HepG2 (cell line): Measurements from ENCODE around the gene THBS4. TPM values are rescaled to one million over a fixed set of nuclear protein-coding genes. Genes with fewer than 3 reads are reported as not detected.

Experiments
- AHDC1 ChIP-seq: sonication (generic); formaldehyde crosslinking; IDR thresholded peaks from 2 replicates; pipeline ENCODE4 v1.5.1; 2020; ENCODE audit warnings: mild to moderate bottlenecking, missing genetic modification reagents, borderline replicate concordance
- DZIP1 ChIP-seq: sonication (generic); formaldehyde crosslinking; IDR thresholded peaks from 2 replicates; pipeline ENCODE4 v1.5.0; 2020; ENCODE audit warnings: mild to moderate bottlenecking, missing genetic modification reagents
- GMEB1 ChIP-seq: sonication (generic); formaldehyde crosslinking; IDR thresholded peaks from 2 replicates; pipeline ENCODE4 v1.5.1; 2020; ENCODE audit warnings: missing genetic modification reagents, mild to moderate bottlenecking, borderline replicate concordance
- HMG20A ChIP-seq: IDR thresholded peaks from 2 replicates; pipeline ENCODE4 v1.6.1; 2016; ENCODE audit warnings: borderline replicate concordance
- NAIF1 ChIP-seq: sonication (generic); formaldehyde crosslinking; IDR thresholded peaks from 2 replicates; pipeline ENCODE4 v1.5.0; 2020; ENCODE audit warnings: mild to moderate bottlenecking, missing genetic modification reagents, borderline replicate concordance
- PITX1 ChIP-seq: sonication (generic); formaldehyde crosslinking; IDR thresholded peaks from 2 replicates; pipeline ENCODE4 v1.5.1; 2020; ENCODE audit warnings: mild to moderate bottlenecking, missing genetic modification reagents
- POGZ ChIP-seq: sonication (generic); formaldehyde crosslinking; IDR thresholded peaks from 2 replicates; pipeline ENCODE4 v1.4.0; 2020; ENCODE audit warnings: mild to moderate bottlenecking, missing genetic modification reagents
- RFX1 ChIP-seq: fragments of 450-650 bp; IDR thresholded peaks from 2 replicates; pipeline ENCODE4 v1.6.1; 2017
- SRSF4 ChIP-seq: fragments of 200-400 bp; formaldehyde crosslinking; IDR thresholded peaks from one replicate; pipeline ENCODE4 v1.6.1; 2018; ENCODE audit warnings: mild to moderate bottlenecking, low read depth, low read length, moderate library complexity; ENCODE audit not compliant: poor library complexity, severe bottlenecking
- STAG1 ChIP-seq: sonication (generic); formaldehyde crosslinking; IDR thresholded peaks from 2 replicates; pipeline ENCODE4 v1.4.0; 2020; ENCODE audit warnings: missing genetic modification reagents
- YY1 ChIP-seq: IDR thresholded peaks from 2 replicates; pipeline ENCODE4 v1.6.1; 2011; ENCODE audit warnings: low read length, low read depth, moderate library complexity, mild to moderate bottlenecking; ENCODE audit not compliant: insufficient read depth, insufficient replicate concordance
- ZFX ChIP-seq: sonication (generic); formaldehyde crosslinking; IDR thresholded peaks from 2 replicates; pipeline ENCODE4 v1.4.0; 2020; ENCODE audit warnings: mild to moderate bottlenecking, low read depth, missing genetic modification reagents, moderate library complexity
- ZNF12 ChIP-seq: sonication (generic); formaldehyde crosslinking; IDR thresholded peaks from 2 replicates; pipeline ENCODE4 v1.5.0; 2020; ENCODE audit warnings: missing genetic modification reagents
- ZNF543 ChIP-seq: sonication (generic); formaldehyde crosslinking; IDR thresholded peaks from 2 replicates; pipeline ENCODE4 v1.4.0; 2020; ENCODE audit warnings: mild to moderate bottlenecking, missing genetic modification reagents
- ZNF687 ChIP-seq: sonication (generic); formaldehyde crosslinking; IDR thresholded peaks from 2 replicates; pipeline ENCODE4 v1.5.1; 2020; ENCODE audit warnings: mild to moderate bottlenecking, missing genetic modification reagents, moderate library complexity
- polyA plus RNA-seq, 8 experiments: library from polyadenylated mRNA; depleted of rRNA in 3 of 8; stranded (reverse) in 7 of 8; unstranded in 1 of 8; fragments of >200 nt; fragmentation: Illumina TruSeq in 4 of 8; extraction: Trizol in 4 of 8; gene quantifications; 2 replicates each; pipeline versions ENCODE4 v1.2.1 to v1.2.3, GENCODE V29; 2011 to 2016; ENCODE audit warnings: low read depth in 4 of 8, missing spikeins in 1 of 8, mixed read lengths in 1 of 8; ENCODE audit not compliant: insufficient read depth in 1 of 8
- total RNA-seq, 5 experiments: library from RNA; depleted of rRNA; stranded (reverse); fragments of >200 nt; fragmentation: Illumina TruSeq; extraction: Trizol; gene quantifications; 2 replicates each; pipeline ENCODE4 v1.2.3, GENCODE V29; 2016; ENCODE audit warnings: low read depth in 1 of 5

THBS4 gene
- total and polyA plus RNA-seq, 2 of the 13 experiments (the other 11 are each of a cell fraction or from before 2014, with no cell fraction given): 0.60 to 1.2 TPM

- TF ChIP-seq ZNF687: peak; percentile 27; the same call in 1 of the 2 replicates
- no peak for TF ChIP-seq DZIP1 (CRISPR knock-in tag)
- TF ChIP-seq AHDC1 (CRISPR knock-in tag): peak; percentile 20; the same call in 1 of the 2 replicates
- peak; percentile 57; the same call in 1 of the 2 replicates for TF ChIP-seq RFX1
- TF ChIP-seq POGZ: peak; percentile 26; the same call in 1 of the 2 replicates
- no peak for TF ChIP-seq SRSF4
- TF ChIP-seq GMEB1 (CRISPR knock-in tag): peak; percentile 38; the same call in 1 of the 2 replicates
- TF ChIP-seq ZNF12: peak; percentile 73; the same call in 1 of the 2 replicates
- 0 out of 2 replicates have a peak, but pooled peaks have one; percentile 13 for TF ChIP-seq PITX1
- peak; percentile 57 for TF ChIP-seq STAG1 (CRISPR knock-in tag)
- TF ChIP-seq ZNF543 (CRISPR knock-in tag): no peak
- TF ChIP-seq ZFX (CRISPR knock-in tag): peak; percentile 90
- no peak for TF ChIP-seq NAIF1 (CRISPR knock-in tag)
- TF ChIP-seq HMG20A (CRISPR knock-in tag): peak; percentile 61; the same call in 1 of the 2 replicates
- TF ChIP-seq YY1: peak; percentile 25
These were observed 58.6 kb downstream of the THBS4 start (continued) for GRCh38 chr5:80093796-80094195.
